Body of pancreas (tissue), 4 donors: ENCODE measurements around the gene COMMD10. TPM values are rescaled to one million over a fixed set of nuclear protein-coding genes. Genes with fewer than 3 reads are reported as not detected.

Experiments
- ATAC-seq: fragments of 150-250 bp; one replicate; pipeline ENCODE4 v1.9.1; 2016
- DNase-seq, 4 donors: peaks; one replicate each; pipeline ENCODE4 v3.0.0-alpha.2; 2019
- H3K27ac ChIP-seq, 4 donors: fragments of 200-600 bp; sonication (generic); 1 replicate in 3 of 4; 2 replicates in 1 of 4; pipeline versions ENCODE4 v1.5.1 to v1.6.1; 2016 to 2019; ENCODE audit warnings: mild to moderate bottlenecking in 1 of 4, mixed read lengths in 1 of 4, moderate library complexity in 1 of 4
- H3K27me3 ChIP-seq, 2 donors: fragments of 200-600 bp; sonication (generic); one replicate each; pipeline ENCODE4 v1.6.0; 2016; ENCODE audit warnings: mild to moderate bottlenecking in 1 of 2
- H3K36me3 ChIP-seq, 2 donors: fragments of 200-600 bp; sonication (generic); replicated peaks in 1 of 2; 2 replicates each; pipeline ENCODE4 v1.5.1; 2016; ENCODE audit warnings: low read depth in 2 of 2; ENCODE audit not compliant: insufficient read depth in 1 of 2
- H3K4me1 ChIP-seq: fragments of 200-600 bp; sonication (generic); one replicate; pipeline ENCODE4 v1.6.0; 2016
- H3K4me3 ChIP-seq, 2 donors: fragments of 200-600 bp; sonication (generic); 1 replicate in 1 of 2; 2 replicates in 1 of 2; pipeline ENCODE4 v1.5.1; 2016 to 2019
- H3K9me3 ChIP-seq, 3 donors: fragments of 200-600 bp; sonication (generic); 1 replicate in 2 of 3; 2 replicates in 1 of 3; pipeline ENCODE4 v1.5.1; 2016
- CTCF ChIP-seq, 7 experiments: fragments of 450-650 bp in 4 of 7; fragments of 200-600 bp in 3 of 7; sonication (generic) in 3 of 7; IDR thresholded peaks; one replicate each; pipeline ENCODE4 v1.5.1; 2016 to 2019; ENCODE audit warnings: antibody characterized with exemption in 7 of 7
- POLR2A ChIP-seq, 3 donors: fragments of 450-650 bp; IDR thresholded peaks; one replicate each; pipeline ENCODE4 v1.6.1; 2016; ENCODE audit warnings: antibody characterized with exemption in 3 of 3, mild to moderate bottlenecking in 2 of 3
- WGBS, 2 donors: methylation state at CpG; one replicate each; pipeline ENCODE4 v1.1.5; 2017; 5-methylcytosine and 5-hydroxymethylcytosine counted together
- intact Hi-C: fragments of 100-400 bp; cut with DNase I; formaldehyde crosslinking; loops from one replicate; pipeline ENCODE4 v1.15.1; 2023
- total RNA-seq, 2 donors: library from RNA; depleted of rRNA; stranded (reverse); fragments of >200 nt; gene quantifications; one replicate each; pipeline ENCODE4 v1.1.0, GENCODE V29; 2016

The COMMD10 gene
- total RNA-seq, 2 donors from 2014 or later = 26.5 to 27.0 TPM

DNA sequence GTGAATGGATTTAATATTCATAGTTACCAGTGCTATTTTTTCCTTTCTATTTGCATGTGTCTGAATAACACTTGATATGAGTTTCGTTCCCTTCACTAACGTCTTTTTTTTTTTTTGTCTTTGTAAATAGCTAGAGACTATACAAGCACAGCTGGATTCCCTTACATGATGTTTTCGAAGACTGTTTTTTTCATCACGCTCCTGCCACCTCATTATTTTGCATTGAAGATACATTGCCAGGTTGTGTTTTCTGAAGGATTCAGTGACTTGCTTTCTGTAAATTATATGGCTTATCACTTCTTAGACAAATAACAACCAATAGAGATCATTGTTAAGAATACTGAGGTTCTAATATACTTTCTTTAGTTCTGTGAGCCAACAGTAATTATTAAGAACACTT lies 207.5 kb downstream of the COMMD10 start:
- TF ChIP-seq CTCF (IDR thresholded peaks at IDR 0.05) (no peak), POLR2A (IDR thresholded peaks at IDR 0.05) (no peak)

GRCh38 chr5:116296335-116297072 lies 211.7 kb downstream of the COMMD10 start:
- no peak overlapping the region for H3K27ac ChIP-seq
- no peak for DNase-seq
- intact Hi-C loops = no loop called here

More for the DNA sequence above, 207.5 kb downstream of the COMMD10 start:
- Histone ChIP-seq H3K36me3 (no peaks in the 10 kb centered on the region), H3K27me3 (no peaks in the 10 kb centered on the region), H3K4me1 (no peaks in the 10 kb centered on the region), H3K27ac (no peak overlapping the region), H3K9me3 (no peaks in the 10 kb centered on the region), H3K4me3 (no peak overlapping the region)
- 89 to 96% methylated on average over 4 of the region's 4 CpGs for WGBS, 2 donors
- intact Hi-C loops = no loop called here
- DNase-seq (no peak), ATAC-seq (no peak)

DNA sequence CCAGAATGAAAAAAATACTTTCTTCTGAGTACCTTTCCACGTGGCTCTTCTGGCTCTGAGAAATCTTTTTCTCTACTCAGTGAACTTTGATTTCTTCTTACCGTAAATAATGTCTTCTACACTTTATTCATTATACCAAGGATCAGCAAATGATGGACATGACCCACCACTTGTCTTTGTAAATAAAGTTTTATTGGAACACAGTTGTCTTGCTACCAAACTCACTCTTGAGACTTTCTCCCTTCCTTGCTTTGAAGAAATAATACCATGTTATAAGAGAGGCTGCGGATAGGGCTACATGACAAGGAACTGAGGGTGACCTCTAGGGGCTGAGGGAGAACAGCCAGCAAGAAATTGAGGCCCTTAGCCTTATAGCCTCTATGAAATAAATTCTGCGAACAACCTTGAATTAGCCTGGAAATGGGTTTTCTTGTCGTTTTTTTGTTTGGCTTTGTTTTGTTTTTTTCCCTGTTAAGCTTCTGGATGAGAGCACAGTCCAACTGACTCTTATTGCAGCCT lies 212.5 kb downstream of the COMMD10 start:
- no peak for TF ChIP-seq CTCF (IDR thresholded peaks at IDR 0.05)
- no peak for TF ChIP-seq POLR2A (IDR thresholded peaks at IDR 0.05)
- Histone ChIP-seq H3K36me3 (peaks cover 3 to 8% of the 10 kb centered on the region in 2 donors), H3K9me3 (peaks cover 0 to 9% (median 0%) of the 10 kb centered on the region in 3 donors), H3K4me1 (no peaks in the 10 kb centered on the region), H3K27ac (no peak overlapping the region), H3K27me3 (no peaks in the 10 kb centered on the region), H3K4me3 (no peak overlapping the region)
- WGBS, 2 donors = 87 to 91% methylated on average over 5 of the region's 5 CpGs
- DNase-seq (no peak), ATAC-seq (no peak)
- intact Hi-C loops = no loop called here

More at GRCh38 chr5:116296335-116297072, 211.7 kb downstream of the COMMD10 start:
- Histone ChIP-seq H3K4me1 (no peaks in the 10 kb centered on the region), H3K9me3 (peaks cover 0 to 9% (median 0%) of the 10 kb centered on the region in 3 donors), H3K4me3 (no peak overlapping the region), H3K27me3 (no peaks in the 10 kb centered on the region), H3K36me3 (peaks cover 3 to 8% of the 10 kb centered on the region in 2 donors)
- ATAC-seq = no peak
- 84 to 88% methylated on average over 4 of the region's 4 CpGs for WGBS, 2 donors
- TF ChIP-seq POLR2A (IDR thresholded peaks at IDR 0.05) = no peak
- no peak for TF ChIP-seq CTCF (IDR thresholded peaks at IDR 0.05)

DNA sequence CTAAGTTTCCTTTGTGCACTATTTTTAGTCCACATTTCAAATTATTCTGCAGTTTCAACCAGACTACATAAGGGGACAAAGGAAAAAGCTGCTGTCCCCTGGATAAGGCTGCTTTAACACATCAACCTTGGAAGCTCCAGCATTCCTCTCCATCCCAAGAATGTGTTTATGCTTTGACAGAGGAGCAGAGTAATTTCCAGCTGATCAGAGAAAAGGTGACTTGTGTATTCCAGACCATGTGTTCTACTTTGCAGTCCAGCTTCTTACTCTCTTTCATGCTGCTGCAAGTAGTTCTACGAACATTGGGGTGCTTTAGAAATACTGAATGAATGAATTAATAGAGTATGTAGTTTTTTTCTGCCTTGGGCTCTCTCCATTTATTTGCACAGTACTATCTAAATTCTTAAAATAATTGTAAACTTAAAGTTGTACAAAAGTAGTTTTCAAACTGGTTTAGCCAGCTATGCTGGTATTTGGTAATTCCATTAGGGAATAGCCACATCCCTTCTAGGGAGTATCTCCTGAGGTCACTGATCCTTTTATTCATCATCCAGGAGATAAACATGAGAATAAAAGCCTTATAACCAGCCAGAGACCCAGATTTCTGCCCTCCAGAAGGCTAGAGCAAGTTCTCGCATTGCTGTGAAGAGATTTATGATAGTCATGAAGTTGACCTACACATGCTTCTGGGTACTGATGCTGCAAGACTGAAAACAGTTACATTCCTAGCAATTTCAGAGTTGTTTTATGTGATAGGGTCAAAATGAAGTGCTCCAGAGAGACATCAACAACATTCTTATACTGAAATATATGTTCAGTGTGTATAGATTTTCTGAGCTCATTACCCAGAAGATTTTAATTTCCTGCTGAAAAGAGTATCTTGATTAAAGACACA lies 215.2 kb downstream of the COMMD10 start:
- DNase-seq = no peak
- ATAC-seq = no peak
- Histone ChIP-seq H3K4me1 (no peaks in the 10 kb centered on the region), H3K27ac (no peak overlapping the region), H3K4me3 (no peak overlapping the region), H3K9me3 (peaks cover 0 to 9% (median 0%) of the 10 kb centered on the region in 3 donors), H3K36me3 (peaks cover 5 to 18% of the 10 kb centered on the region in 2 donors), H3K27me3 (no peaks in the 10 kb centered on the region)
- WGBS, 2 donors = 96 to 98% methylated on average over 2 of the region's 2 CpGs
- intact Hi-C loops = no loop called here
- TF ChIP-seq CTCF (IDR thresholded peaks at IDR 0.05) (no peak), POLR2A (IDR thresholded peaks at IDR 0.05) (no peak)
